Stomach (tissue), 4 donors: ENCODE data around the gene ZNF134.

Source experiments
- POLR2AphosphoS5 ChIP-seq, 3 donors: sonication (generic); formaldehyde crosslinking; IDR thresholded peaks; one replicate each; pipeline ENCODE4 v1.6.1; 2016; ENCODE audit warnings: antibody characterized with exemption in 3 of 3
- TF ChIP-seq, protein P1 (sequence below), 7 experiments: fragments of 450-650 bp in 4 of 7; fragments of 200-600 bp in 3 of 7; sonication (generic) in 3 of 7; IDR thresholded peaks; one replicate each; pipeline ENCODE4 v1.5.1; 2016 to 2019; ENCODE audit warnings: antibody characterized with exemption in 7 of 7, control low read depth in 2 of 7, mild to moderate bottlenecking in 1 of 7

DNA sequence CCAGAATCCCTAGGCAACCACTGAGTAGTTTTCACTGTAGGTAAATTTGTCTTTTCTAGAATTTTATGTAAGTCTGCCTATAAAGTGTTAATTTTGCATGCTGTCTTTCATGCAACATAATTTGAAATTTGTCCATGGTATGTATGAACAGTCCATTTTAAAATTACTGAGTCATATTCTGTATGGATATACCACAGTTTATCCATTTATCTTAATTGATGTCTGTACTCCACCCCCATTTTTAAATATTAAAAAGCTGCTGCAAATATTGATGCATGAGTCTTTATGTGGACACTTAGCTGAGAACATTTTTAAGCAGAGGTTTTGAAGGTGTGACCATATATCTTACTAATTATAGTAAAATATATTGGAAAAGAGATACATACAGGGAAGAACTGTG, 9.0 kb downstream of the ZNF134 start:
- TF ChIP-seq POLR2AphosphoS5 (IDR thresholded peaks at IDR 0.05) = no peak
- TF ChIP-seq, protein P1, sequence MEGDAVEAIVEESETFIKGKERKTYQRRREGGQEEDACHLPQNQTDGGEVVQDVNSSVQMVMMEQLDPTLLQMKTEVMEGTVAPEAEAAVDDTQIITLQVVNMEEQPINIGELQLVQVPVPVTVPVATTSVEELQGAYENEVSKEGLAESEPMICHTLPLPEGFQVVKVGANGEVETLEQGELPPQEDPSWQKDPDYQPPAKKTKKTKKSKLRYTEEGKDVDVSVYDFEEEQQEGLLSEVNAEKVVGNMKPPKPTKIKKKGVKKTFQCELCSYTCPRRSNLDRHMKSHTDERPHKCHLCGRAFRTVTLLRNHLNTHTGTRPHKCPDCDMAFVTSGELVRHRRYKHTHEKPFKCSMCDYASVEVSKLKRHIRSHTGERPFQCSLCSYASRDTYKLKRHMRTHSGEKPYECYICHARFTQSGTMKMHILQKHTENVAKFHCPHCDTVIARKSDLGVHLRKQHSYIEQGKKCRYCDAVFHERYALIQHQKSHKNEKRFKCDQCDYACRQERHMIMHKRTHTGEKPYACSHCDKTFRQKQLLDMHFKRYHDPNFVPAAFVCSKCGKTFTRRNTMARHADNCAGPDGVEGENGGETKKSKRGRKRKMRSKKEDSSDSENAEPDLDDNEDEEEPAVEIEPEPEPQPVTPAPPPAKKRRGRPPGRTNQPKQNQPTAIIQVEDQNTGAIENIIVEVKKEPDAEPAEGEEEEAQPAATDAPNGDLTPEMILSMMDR (IDR thresholded peaks at IDR 0.05) = no peak
